Measurements from ENCODE around the gene SOX4. TPM values are rescaled to one million over a fixed set of nuclear protein-coding genes. Genes with fewer than 3 reads are reported as not detected.
A peak's percentile ranks its signal among the peaks of the same experiment; 100 is the strongest.

The SOX4 gene
- polyA plus RNA-seq, 3 donors, result 2.2 to 15.7 (median 2.5) TPM

DNA sequence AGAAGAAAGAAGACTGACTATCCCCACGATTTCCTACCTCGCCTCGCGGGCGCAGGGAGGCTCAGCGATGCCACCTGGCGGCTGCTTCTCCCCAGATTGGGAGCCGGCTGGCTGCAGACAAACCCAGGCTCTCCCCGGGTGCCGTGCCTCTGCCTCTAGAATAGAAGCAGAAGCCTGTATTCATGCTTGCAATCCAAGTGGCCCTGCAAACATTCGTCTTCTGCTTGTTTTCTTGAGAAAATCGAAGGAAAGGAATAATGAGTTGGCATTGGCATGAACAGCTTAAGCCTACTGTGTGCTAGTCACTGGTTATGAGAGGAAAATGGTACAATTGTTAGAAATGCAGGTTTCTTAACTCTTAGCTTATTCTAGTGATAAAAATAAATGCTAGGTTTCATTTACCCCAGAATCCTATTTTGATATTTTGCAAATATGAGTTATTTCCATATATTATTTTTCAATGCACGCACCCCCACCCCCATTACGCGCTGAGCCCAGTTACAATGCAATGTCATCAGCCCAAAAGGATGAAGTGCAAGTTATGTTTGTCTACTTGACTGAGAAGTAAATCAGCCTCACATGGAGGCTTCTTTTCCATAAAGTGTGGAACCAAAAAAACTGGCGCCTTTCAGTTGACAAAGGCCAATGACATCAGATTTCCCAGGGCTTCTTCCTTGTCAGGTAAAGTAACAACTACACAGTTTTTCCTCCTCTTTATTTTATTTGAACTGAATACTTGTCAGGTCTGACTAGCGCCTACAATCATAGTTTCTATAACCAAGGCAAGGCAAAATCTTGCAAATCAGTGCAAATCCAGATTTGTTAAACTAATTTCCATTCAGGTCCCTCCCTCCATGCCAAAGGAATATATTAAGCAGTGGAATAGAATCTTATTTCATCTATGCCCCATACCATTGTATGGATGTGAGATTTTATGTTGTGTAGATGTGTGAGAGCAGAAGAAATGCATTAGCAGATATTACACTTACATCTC lies 3.9 kb upstream of the SOX4 start:
- Mint-ChIP-seq H3K9me3 (peaks cover 0 to 5% (median 0%) of the 10 kb centered on the region in 7 donors), H3K27me3 (ENCODE audit: low read depth in 3 of 3) (peaks cover 4 to 9% (median 7%) of the 10 kb centered on the region in 3 donors), H3K4me3 (peak overlapping the region; percentile 100), H3K27ac (peak overlapping the region in 5 of 7 donors; percentile 72 to 89 (median 85)), H3K4me1 (peaks cover 18% of the 10 kb centered on the region), H3K36me3 (peaks cover 0 to 1% of the 10 kb centered on the region in 2 donors)
- Histone ChIP-seq H4K20me1 (ENCODE audit: insufficient read depth, low read length) (no peaks in the 10 kb centered on the region), H3K4me1 (ENCODE audit: control insufficient read depth in 1 of 2, insufficient read depth in 2 of 2, low read length in 2 of 2) (peaks cover 23 to 37% of the 10 kb centered on the region in 2 donors), H3K27me3 (ENCODE audit: control insufficient read depth in 2 of 2, insufficient read depth in 2 of 2, low read length in 2 of 2) (no peaks in the 10 kb centered on the region), H3K4me2 (replicated peaks; ENCODE audit: extremely low read depth, low read length, poor library complexity, severe bottlenecking) (peak overlapping the region; percentile 99), H2AFZ (ENCODE audit: insufficient read depth, low read depth, low read length, poor library complexity, severe bottlenecking) (peak overlapping the region; percentile 95), H3K4me3 (replicated peaks in 1 of 3; ENCODE audit: low read depth in 2 of 3, low read length in 3 of 3) (peak overlapping the region; percentile 79 to 98 (median 88)), H3K9me3 (replicated peaks in 1 of 2; ENCODE audit: control insufficient read depth in 1 of 2, insufficient read depth in 1 of 2, low read length in 2 of 2) (no peaks in the 10 kb centered on the region), H3K27ac (ENCODE audit: low read depth in 1 of 2, low read length in 2 of 2) (peak overlapping the region in 1 of 2 donors; percentile 62), H3K79me2 (ENCODE audit: insufficient read depth, low read length) (no peaks in the 10 kb centered on the region), H3K9ac (ENCODE audit: insufficient read depth, low read length, poor library complexity, severe bottlenecking) (peak overlapping the region; percentile 71), H3K36me3 (replicated peaks in 1 of 2; ENCODE audit: control insufficient read depth in 1 of 2, insufficient read depth in 2 of 2, low read length in 2 of 2) (no peaks in the 10 kb centered on the region)
- TF ChIP-seq, protein P1, sequence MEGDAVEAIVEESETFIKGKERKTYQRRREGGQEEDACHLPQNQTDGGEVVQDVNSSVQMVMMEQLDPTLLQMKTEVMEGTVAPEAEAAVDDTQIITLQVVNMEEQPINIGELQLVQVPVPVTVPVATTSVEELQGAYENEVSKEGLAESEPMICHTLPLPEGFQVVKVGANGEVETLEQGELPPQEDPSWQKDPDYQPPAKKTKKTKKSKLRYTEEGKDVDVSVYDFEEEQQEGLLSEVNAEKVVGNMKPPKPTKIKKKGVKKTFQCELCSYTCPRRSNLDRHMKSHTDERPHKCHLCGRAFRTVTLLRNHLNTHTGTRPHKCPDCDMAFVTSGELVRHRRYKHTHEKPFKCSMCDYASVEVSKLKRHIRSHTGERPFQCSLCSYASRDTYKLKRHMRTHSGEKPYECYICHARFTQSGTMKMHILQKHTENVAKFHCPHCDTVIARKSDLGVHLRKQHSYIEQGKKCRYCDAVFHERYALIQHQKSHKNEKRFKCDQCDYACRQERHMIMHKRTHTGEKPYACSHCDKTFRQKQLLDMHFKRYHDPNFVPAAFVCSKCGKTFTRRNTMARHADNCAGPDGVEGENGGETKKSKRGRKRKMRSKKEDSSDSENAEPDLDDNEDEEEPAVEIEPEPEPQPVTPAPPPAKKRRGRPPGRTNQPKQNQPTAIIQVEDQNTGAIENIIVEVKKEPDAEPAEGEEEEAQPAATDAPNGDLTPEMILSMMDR (IDR thresholded peaks at IDR 0.05), result peak; percentile 93
- intact Hi-C loops (cut with micrococcal nuclease), result loop anchor here (5.0 to 10.0 kb wide), 5 partner anchors 265 to 1385 kb away; no protein-coding TSS in a partner anchor
- 8% methylated on average over 13 of the region's 17 CpGs for WGBS (ENCODE audit: insufficient coverage)
- peak; percentile 61 to 66 (median 65) for DNase-seq

DNA sequence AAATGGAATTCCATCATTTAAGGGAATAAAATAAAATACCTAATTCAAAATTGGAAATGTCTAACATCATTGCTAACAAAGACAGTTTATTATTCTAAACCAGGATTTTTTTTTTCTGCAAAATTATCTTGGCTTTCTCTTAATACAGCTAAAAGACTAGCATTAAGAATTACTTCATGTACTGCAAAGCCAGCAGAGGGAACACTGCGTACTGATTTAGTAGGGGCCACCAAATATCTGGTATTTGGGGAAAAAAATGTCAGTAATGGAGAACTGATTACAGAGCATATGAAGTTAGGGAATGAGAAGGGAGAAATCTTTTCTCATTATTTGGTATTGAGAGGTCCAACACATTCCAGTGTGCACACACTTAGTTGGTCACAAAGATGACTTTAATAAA lies 3.2 kb upstream of the SOX4 start:
- DNase-seq, result no peak
- Mint-ChIP-seq H3K4me1 (peaks cover 18% of the 10 kb centered on the region), H3K27me3 (ENCODE audit: low read depth in 3 of 3) (peaks cover 4 to 9% (median 7%) of the 10 kb centered on the region in 3 donors), H3K9me3 (peaks cover 0 to 5% (median 0%) of the 10 kb centered on the region in 7 donors), H3K4me3 (no peak overlapping the region), H3K27ac (no peak overlapping the region), H3K36me3 (peaks cover 0 to under 1% of the 10 kb centered on the region in 2 donors)
- Histone ChIP-seq H3K4me3 (replicated peaks in 1 of 3; ENCODE audit: low read depth in 2 of 3, low read length in 3 of 3) (no peak overlapping the region), H3K36me3 (replicated peaks in 1 of 2; ENCODE audit: control insufficient read depth in 1 of 2, insufficient read depth in 2 of 2, low read length in 2 of 2) (no peaks in the 10 kb centered on the region), H3K4me1 (ENCODE audit: control insufficient read depth in 1 of 2, insufficient read depth in 2 of 2, low read length in 2 of 2) (peaks cover 23 to 37% of the 10 kb centered on the region in 2 donors), H3K9ac (ENCODE audit: insufficient read depth, low read length, poor library complexity, severe bottlenecking) (no peak overlapping the region), H4K20me1 (ENCODE audit: insufficient read depth, low read length) (no peaks in the 10 kb centered on the region), H3K9me3 (replicated peaks in 1 of 2; ENCODE audit: control insufficient read depth in 1 of 2, insufficient read depth in 1 of 2, low read length in 2 of 2) (no peaks in the 10 kb centered on the region), H3K27me3 (ENCODE audit: control insufficient read depth in 2 of 2, insufficient read depth in 2 of 2, low read length in 2 of 2) (no peaks in the 10 kb centered on the region), H3K27ac (ENCODE audit: low read depth in 1 of 2, low read length in 2 of 2) (no peak overlapping the region), H3K79me2 (ENCODE audit: insufficient read depth, low read length) (peaks cover 2% of the 10 kb centered on the region), H2AFZ (ENCODE audit: insufficient read depth, low read depth, low read length, poor library complexity, severe bottlenecking) (no peak overlapping the region), H3K4me2 (replicated peaks; ENCODE audit: extremely low read depth, low read length, poor library complexity, severe bottlenecking) (no peak overlapping the region)
- TF ChIP-seq, protein P1 (IDR thresholded peaks at IDR 0.05), result no peak
- intact Hi-C loops (cut with micrococcal nuclease), result loop anchor here (5.0 to 10.0 kb wide), 4 partner anchors 264 to 1386 kb away; no protein-coding TSS in a partner anchor
- no CpG with 5 or more reads among the region's 1 CpG for WGBS (ENCODE audit: insufficient coverage)
